GM21576 (cell line): ENCODE measurements around the gene PTGFR.

Source experiments
- ATAC-seq: cut with Tn5 transposase; IDR thresholded peaks from one replicate; pipeline ENCODE4 v1.9.1; 2021; ENCODE audit warnings: mild to moderate bottlenecking, moderate library complexity; ENCODE audit not compliant: unreplicated experiment

The PTGFR gene

DNA sequence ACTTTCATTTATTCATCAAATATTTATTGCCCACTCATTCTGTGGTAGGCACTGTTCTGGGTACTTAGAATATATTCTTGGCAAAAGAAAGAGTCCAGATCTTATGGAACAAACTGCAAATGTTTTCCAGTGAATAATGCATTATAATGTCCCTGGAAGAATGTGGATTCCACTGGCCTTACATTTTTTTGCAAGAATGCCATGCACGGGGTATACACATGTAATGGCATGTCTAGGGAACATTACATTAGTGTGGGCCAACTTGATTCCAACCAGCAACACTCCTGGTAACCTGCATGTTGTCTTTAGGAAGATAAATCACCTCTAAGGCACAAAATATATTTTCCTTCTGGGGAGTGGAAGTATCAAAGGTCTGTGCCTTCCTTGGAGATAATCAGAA lies 96.4 kb downstream of the PTGFR start:
- ATAC-seq: no peak
